Astrocyte of the cerebellum (primary cell): ENCODE data around the gene SELENOM.

ENCODE experiments used
- DNase-seq: peaks from one replicate; pipeline ENCODE4 v3.0.0-alpha.2; 2011; ENCODE audit warnings: low read depth
- H3K4me3 ChIP-seq: 2 replicates; pipeline ENCODE4 v1.5.1; 2011; ENCODE audit warnings: mild to moderate bottlenecking, low read depth, low read length, moderate library complexity
- CTCF ChIP-seq: IDR thresholded peaks from 2 replicates; pipeline ENCODE4 v1.5.1; 2012; ENCODE audit warnings: low read length, low read depth, moderate library complexity, mild to moderate bottlenecking; ENCODE audit errors: missing control alignments
- in situ Hi-C: cut with HindIII; loops from 2 replicates; pipeline ENCODE4 v1.10.0; 2017; ENCODE audit warnings: low sequenced_read_pairs

SELENOM gene

GRCh38 chr22:31123292-31123602, 15.9 kb upstream of the SELENOM start:
- in situ Hi-C loops, result no loop called here
- DNase-seq, result no peak
- H3K4me3 ChIP-seq, result peak overlapping the region; percentile 47
- TF ChIP-seq CTCF, result no peak

- DNase-seq, result peak; percentile 15
- in situ Hi-C loops, result no loop called here
- H3K4me3 ChIP-seq, result peak within 1 kb of the TSS; percentile 47
- TF ChIP-seq CTCF, result no peak
Observed at GRCh38 chr22:31122532-31123291, 15.3 kb upstream of the SELENOM start, which contains the start of gene INPP5J. Gene INPP5J (plus strand): TSS chr22:31122966. CDS start chr22:31123015, 49 bp downstream.

- DNase-seq, result no peak
- TF ChIP-seq CTCF, result no peak
- H3K4me3 ChIP-seq, result no peak overlapping the region
- in situ Hi-C loops, result no loop called here
Observed at GRCh38 chr22:31122196-31122531, 14.8 kb upstream of the SELENOM start.

GRCh38 chr22:31121403-31121802, 14.0 kb upstream of the SELENOM start:
- in situ Hi-C loops, result no loop called here

GRCh38 chr22:31120642-31121041, 13.3 kb upstream of the SELENOM start:
- no peak for TF ChIP-seq CTCF
- H3K4me3 ChIP-seq, result no peak overlapping the region
- in situ Hi-C loops, result no loop called here
- DNase-seq, result no peak

More at GRCh38 chr22:31121403-31121802, 14.0 kb upstream of the SELENOM start:
- no peak for DNase-seq
- H3K4me3 ChIP-seq, result no peak overlapping the region
- TF ChIP-seq CTCF, result no peak

- no peak for TF ChIP-seq CTCF
- no peak overlapping the region for H3K4me3 ChIP-seq
- DNase-seq, result no peak
- in situ Hi-C loops, result no loop called here
Observed at GRCh38 chr22:31120230-31120629, 12.9 kb upstream of the SELENOM start.
